Measurements from ENCODE around the gene PRKG1.
A peak's percentile ranks its signal among the peaks of the same experiment; 100 is the strongest.
"Not testable (repeated sequence)": the region's sequence is repeated elsewhere in the genome, so short reads cannot be mapped to it uniquely, and the experiment has no call there.

Gene PRKG1

DNA sequence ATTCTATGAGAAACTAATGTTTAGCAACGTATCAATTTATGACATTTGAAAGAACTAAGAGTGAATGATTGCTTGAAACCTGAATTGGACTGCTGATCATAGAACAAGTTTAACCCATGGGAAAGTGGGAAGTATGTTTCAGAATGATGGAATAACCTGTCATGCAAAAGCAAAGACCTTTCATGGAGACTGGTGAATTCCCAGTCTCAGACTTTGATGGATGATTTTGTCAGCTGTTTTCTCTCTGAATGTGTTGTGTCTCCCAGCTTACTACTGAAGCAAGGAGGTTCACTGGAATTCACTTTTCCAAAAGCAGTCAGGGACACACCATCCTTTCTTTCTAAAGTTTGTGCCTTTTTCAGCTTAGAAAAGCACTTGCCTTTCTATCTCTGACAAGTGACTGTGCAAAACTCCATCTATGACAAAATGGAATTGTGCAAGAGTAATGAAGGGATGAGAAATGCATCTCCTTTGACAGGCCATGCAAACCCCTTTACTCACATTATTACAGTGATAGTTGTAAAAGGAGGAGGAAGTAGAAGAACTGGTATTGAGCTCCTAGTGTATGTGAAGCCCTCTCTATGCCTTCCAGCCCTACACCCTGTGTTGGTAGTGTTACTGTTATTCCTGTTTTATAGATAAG is 176.1 kb downstream of the PRKG1 start:
- DNase-seq = peak in 2 of 3 donors; percentile 70 to 76
- Histone ChIP-seq H3K9me3 (ENCODE audit: control extremely low read depth in 1 of 5, control insufficient read depth in 4 of 5, insufficient read depth in 2 of 5, low read depth in 1 of 5, low read length in 4 of 5) (no peaks in the 10 kb centered on the region), H3K27ac (ENCODE audit: insufficient read depth in 1 of 2, low read depth in 1 of 2, low read length in 2 of 2, poor library complexity in 1 of 2, severe bottlenecking in 2 of 2) (no peak overlapping the region), H3K4me1 (ENCODE audit: control extremely low read depth in 1 of 4, control insufficient read depth in 4 of 4, insufficient read depth in 4 of 4, low read length in 3 of 4) (peaks cover 0 to 48% (median 20%) of the 10 kb centered on the region in 4 experiments), H3K27me3 (replicated peaks in 2 of 5; ENCODE audit: control insufficient read depth in 4 of 5, insufficient read depth in 5 of 5, low read length in 4 of 5) (no peaks in the 10 kb centered on the region), H3K4me3 (ENCODE audit: control insufficient read depth in 1 of 7, extremely low read depth in 1 of 7, insufficient read depth in 4 of 7, low read depth in 2 of 7, low read length in 6 of 7) (no peak overlapping the region), H3K36me3 (ENCODE audit: control insufficient read depth in 4 of 4, insufficient read depth in 4 of 4, low read length in 3 of 4) (no peaks in the 10 kb centered on the region)
- 91% methylated on average over 1 of the region's 1 CpG for WGBS (ENCODE audit: insufficient coverage)
- CTCF ChIA-PET = interaction anchor here (0.9 kb wide), 1 partner anchor 51 kb away, joined by 3 read pairs; no protein-coding TSS in a partner anchor
- POLR2A ChIA-PET = no interaction called here

DNA sequence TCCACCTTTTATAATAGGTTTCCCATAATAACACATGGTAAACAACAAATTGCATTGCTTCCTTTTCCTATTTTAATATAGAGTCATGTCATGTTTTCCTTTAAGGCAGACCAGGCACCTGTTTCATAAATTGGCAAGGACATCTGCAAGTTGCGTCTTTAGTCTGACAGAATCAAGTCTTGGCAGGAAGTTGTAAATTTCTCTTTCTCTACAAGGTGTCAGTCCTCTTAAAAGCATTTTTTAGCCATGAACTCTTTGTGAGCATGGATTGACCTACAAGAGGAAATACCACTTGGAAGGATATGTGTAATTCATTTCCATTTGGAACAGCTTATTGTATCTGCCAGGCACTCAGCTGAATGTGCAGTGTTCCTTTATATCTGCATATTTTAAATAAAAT is 176.8 kb downstream of the PRKG1 start:
- POLR2A ChIA-PET = no interaction called here
- WGBS (ENCODE audit: insufficient coverage) = 0% methylated on average over 1 of the region's 1 CpG

DNA sequence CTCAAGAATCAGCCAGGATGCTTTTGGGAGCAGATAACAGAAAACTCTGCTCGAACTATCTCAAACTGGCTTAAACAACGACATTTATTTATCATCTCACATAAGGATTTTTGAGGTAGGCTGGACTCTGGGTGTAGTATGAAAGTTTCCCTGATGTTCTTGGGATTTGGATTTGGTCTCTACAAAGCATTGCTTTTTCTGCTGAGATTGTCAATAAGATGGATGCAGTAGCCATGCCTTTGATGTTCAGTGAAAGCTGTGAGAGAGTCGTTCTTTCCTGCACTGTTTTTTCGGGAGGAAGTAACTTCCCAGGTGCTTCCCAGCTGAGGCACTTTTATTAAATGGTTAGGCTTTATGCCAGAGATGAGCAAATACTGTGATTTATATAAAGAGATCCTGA is 181.1 kb downstream of the PRKG1 start:
- Histone ChIP-seq H3K36me3 (ENCODE audit: control insufficient read depth in 4 of 4, insufficient read depth in 4 of 4, low read length in 3 of 4) (no peaks in the 10 kb centered on the region), H3K9me3 (ENCODE audit: control extremely low read depth in 1 of 5, control insufficient read depth in 4 of 5, insufficient read depth in 2 of 5, low read depth in 1 of 5, low read length in 4 of 5) (no peaks in the 10 kb centered on the region), H3K4me1 (ENCODE audit: control extremely low read depth in 1 of 4, control insufficient read depth in 4 of 4, insufficient read depth in 4 of 4, low read length in 3 of 4) (peaks cover 0 to 17% (median 5%) of the 10 kb centered on the region in 4 experiments), H3K27me3 (replicated peaks in 2 of 5; ENCODE audit: control insufficient read depth in 4 of 5, insufficient read depth in 5 of 5, low read length in 4 of 5) (no peaks in the 10 kb centered on the region), H3K4me3 (ENCODE audit: control insufficient read depth in 1 of 7, extremely low read depth in 1 of 7, insufficient read depth in 4 of 7, low read depth in 2 of 7, low read length in 6 of 7) (no peak overlapping the region), H3K27ac (ENCODE audit: insufficient read depth in 1 of 2, low read depth in 1 of 2, low read length in 2 of 2, poor library complexity in 1 of 2, severe bottlenecking in 2 of 2) (no peak overlapping the region)
- ChIA-PET CTCF (no interaction called here), POLR2A (no interaction called here)
- no peak for DNase-seq
- 60% methylated on average over 1 of the region's 4 CpGs for WGBS (ENCODE audit: insufficient coverage)

More for the DNA sequence above, 176.8 kb downstream of the PRKG1 start:
- H3K27ac ChIP-seq (ENCODE audit: insufficient read depth in 1 of 2, low read depth in 1 of 2, low read length in 2 of 2, poor library complexity in 1 of 2, severe bottlenecking in 2 of 2) = no peak overlapping the region
- no peaks in the 10 kb centered on the region for H3K36me3 ChIP-seq (ENCODE audit: control insufficient read depth in 4 of 4, insufficient read depth in 4 of 4, low read length in 3 of 4)
- CTCF ChIA-PET = no interaction called here
- peak in 2 of 3 donors; percentile 35 to 54 for DNase-seq
- no peaks in the 10 kb centered on the region for H3K27me3 ChIP-seq (replicated peaks in 2 of 5; ENCODE audit: control insufficient read depth in 4 of 5, insufficient read depth in 5 of 5, low read length in 4 of 5)
- H3K4me3 ChIP-seq (ENCODE audit: control insufficient read depth in 1 of 7, extremely low read depth in 1 of 7, insufficient read depth in 4 of 7, low read depth in 2 of 7, low read length in 6 of 7) = peak overlapping the region in 2 of 7 experiments; percentile 11 to 20
- H3K9me3 ChIP-seq (ENCODE audit: control extremely low read depth in 1 of 5, control insufficient read depth in 4 of 5, insufficient read depth in 2 of 5, low read depth in 1 of 5, low read length in 4 of 5) = no peaks in the 10 kb centered on the region
- H3K4me1 ChIP-seq (ENCODE audit: control extremely low read depth in 1 of 4, control insufficient read depth in 4 of 4, insufficient read depth in 4 of 4, low read length in 3 of 4) = peaks cover 0 to 40% (median 14%) of the 10 kb centered on the region in 4 experiments

DNA sequence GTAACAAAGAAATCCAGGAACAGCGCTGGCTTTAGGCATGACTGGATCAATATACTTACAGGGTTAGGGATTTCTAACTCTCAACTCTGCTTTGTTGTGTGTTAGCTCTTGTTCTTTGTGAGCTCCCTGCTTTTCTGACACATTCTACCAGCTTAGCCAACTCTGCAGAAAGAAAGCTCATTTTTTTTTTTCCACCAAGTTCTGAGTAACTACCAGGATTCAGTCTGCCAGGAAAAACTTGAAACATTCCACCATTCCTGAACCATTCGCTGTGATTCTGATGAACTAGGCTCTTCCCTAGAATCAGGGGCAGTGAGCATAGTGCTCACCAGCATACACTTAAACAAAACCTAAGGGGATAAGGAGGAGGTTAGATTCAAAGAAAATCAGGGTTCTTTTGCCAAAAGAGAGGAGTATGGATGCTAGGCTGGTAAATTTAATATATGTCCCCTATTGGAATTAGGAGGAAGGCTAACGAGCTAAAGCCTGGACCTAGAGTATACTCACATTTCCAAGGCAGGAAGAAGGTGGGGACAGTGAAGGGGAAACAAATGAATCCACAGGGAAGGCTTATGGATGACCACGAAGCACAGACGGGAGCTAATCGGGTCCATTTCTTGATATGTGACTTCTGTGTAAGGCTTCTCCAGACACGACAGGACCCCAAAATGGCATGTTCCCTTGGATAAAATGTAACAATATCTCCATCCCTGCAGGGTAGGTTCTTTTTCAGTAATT is 183.4 kb downstream of the PRKG1 start:
- POLR2A ChIA-PET = no interaction called here
- Histone ChIP-seq H3K36me3 (ENCODE audit: control insufficient read depth in 4 of 4, insufficient read depth in 4 of 4, low read length in 3 of 4) (no peaks in the 10 kb centered on the region), H3K9me3 (ENCODE audit: control extremely low read depth in 1 of 5, control insufficient read depth in 4 of 5, insufficient read depth in 2 of 5, low read depth in 1 of 5, low read length in 4 of 5) (no peaks in the 10 kb centered on the region), H3K27ac (ENCODE audit: insufficient read depth in 1 of 2, low read depth in 1 of 2, low read length in 2 of 2, poor library complexity in 1 of 2, severe bottlenecking in 2 of 2) (no peak overlapping the region), H3K27me3 (replicated peaks in 2 of 5; ENCODE audit: control insufficient read depth in 4 of 5, insufficient read depth in 5 of 5, low read length in 4 of 5) (no peaks in the 10 kb centered on the region), H3K4me1 (ENCODE audit: control extremely low read depth in 1 of 4, control insufficient read depth in 4 of 4, insufficient read depth in 4 of 4, low read length in 3 of 4) (no peaks in the 10 kb centered on the region), H3K4me3 (ENCODE audit: control insufficient read depth in 1 of 7, extremely low read depth in 1 of 7, insufficient read depth in 4 of 7, low read depth in 2 of 7, low read length in 6 of 7) (no peak overlapping the region)
- WGBS (ENCODE audit: insufficient coverage) = 96% methylated on average over 6 of the region's 7 CpGs
- CTCF ChIA-PET = interaction anchor here (0.7 kb wide), 1 partner anchor 1437 kb away, joined by 3 read pairs; no protein-coding TSS in a partner anchor
- no peak for DNase-seq

DNA sequence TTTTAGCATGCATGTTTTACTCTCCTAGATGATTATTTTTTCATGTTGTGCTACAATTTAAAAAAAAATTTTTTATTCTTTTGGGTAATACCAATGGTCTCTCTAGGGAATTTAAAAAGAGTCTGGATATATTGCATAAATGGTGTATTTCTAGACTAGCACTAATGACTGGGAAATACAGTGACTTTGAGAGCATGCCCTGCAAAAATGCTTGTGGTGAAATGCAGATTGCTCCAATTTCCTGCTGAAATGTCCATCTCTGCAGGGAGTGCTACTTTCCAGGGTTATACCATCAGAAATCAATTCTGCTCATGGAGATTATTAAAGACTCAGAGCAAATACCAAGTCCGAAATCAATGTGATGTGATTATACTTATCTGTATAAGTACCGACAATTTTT is 186.1 kb downstream of the PRKG1 start:
- H3K9me3 ChIP-seq (ENCODE audit: control extremely low read depth in 1 of 5, control insufficient read depth in 4 of 5, insufficient read depth in 2 of 5, low read depth in 1 of 5, low read length in 4 of 5) = no peaks in the 10 kb centered on the region
- ChIA-PET CTCF (no interaction called here), POLR2A (no interaction called here)
- no peak overlapping the region for H3K27ac ChIP-seq (ENCODE audit: insufficient read depth in 1 of 2, low read depth in 1 of 2, low read length in 2 of 2, poor library complexity in 1 of 2, severe bottlenecking in 2 of 2)
- WGBS (ENCODE audit: insufficient coverage) = no CpG with 5 or more reads among the region's 2 CpGs
- DNase-seq = no peak
- no peaks in the 10 kb centered on the region for H3K36me3 ChIP-seq (ENCODE audit: control insufficient read depth in 4 of 4, insufficient read depth in 4 of 4, low read length in 3 of 4)
- H3K4me1 ChIP-seq (ENCODE audit: control extremely low read depth in 1 of 4, control insufficient read depth in 4 of 4, insufficient read depth in 4 of 4, low read length in 3 of 4) = no peaks in the 10 kb centered on the region
- no peaks in the 10 kb centered on the region for H3K27me3 ChIP-seq (replicated peaks in 2 of 5; ENCODE audit: control insufficient read depth in 4 of 5, insufficient read depth in 5 of 5, low read length in 4 of 5)
- no peak overlapping the region for H3K4me3 ChIP-seq (ENCODE audit: control insufficient read depth in 1 of 7, extremely low read depth in 1 of 7, insufficient read depth in 4 of 7, low read depth in 2 of 7, low read length in 6 of 7)

DNA sequence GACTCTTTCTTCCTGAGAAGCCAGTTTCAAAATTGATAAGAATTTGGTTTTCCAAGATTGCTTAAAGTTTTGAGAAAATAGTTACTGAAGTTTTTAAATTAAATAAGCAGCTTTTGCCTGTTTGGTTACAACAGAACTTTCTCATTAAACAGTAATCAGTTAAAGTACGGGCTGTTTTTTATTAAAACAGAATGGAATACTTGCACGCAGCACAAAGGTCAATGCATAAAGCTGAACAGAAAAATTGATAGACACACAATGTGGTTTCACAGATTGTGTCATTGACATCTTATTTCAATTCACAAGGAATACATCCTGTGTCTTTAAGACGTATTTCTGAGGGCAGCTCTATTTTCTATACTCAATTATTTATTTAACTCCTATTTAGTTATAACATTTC is 192.2 kb downstream of the PRKG1 start:
- no peak for DNase-seq
- Histone ChIP-seq H3K4me1 (ENCODE audit: control extremely low read depth in 1 of 4, control insufficient read depth in 4 of 4, insufficient read depth in 4 of 4, low read length in 3 of 4) (no peaks in the 10 kb centered on the region), H3K9me3 (ENCODE audit: control extremely low read depth in 1 of 5, control insufficient read depth in 4 of 5, insufficient read depth in 2 of 5, low read depth in 1 of 5, low read length in 4 of 5) (no peaks in the 10 kb centered on the region), H3K27ac (ENCODE audit: insufficient read depth in 1 of 2, low read depth in 1 of 2, low read length in 2 of 2, poor library complexity in 1 of 2, severe bottlenecking in 2 of 2) (no peak overlapping the region), H3K27me3 (replicated peaks in 2 of 5; ENCODE audit: control insufficient read depth in 4 of 5, insufficient read depth in 5 of 5, low read length in 4 of 5) (no peaks in the 10 kb centered on the region), H3K36me3 (ENCODE audit: control insufficient read depth in 4 of 4, insufficient read depth in 4 of 4, low read length in 3 of 4) (no peaks in the 10 kb centered on the region), H3K4me3 (ENCODE audit: control insufficient read depth in 1 of 7, extremely low read depth in 1 of 7, insufficient read depth in 4 of 7, low read depth in 2 of 7, low read length in 6 of 7) (no peak overlapping the region)
- ChIA-PET CTCF (no interaction called here), POLR2A (interaction anchor here (1.2 kb wide), 1 partner anchor 20 kb away, joined by 3 read pairs; no protein-coding TSS in a partner anchor)
- WGBS (ENCODE audit: insufficient coverage) = no CpG with 5 or more reads among the region's 3 CpGs

DNA sequence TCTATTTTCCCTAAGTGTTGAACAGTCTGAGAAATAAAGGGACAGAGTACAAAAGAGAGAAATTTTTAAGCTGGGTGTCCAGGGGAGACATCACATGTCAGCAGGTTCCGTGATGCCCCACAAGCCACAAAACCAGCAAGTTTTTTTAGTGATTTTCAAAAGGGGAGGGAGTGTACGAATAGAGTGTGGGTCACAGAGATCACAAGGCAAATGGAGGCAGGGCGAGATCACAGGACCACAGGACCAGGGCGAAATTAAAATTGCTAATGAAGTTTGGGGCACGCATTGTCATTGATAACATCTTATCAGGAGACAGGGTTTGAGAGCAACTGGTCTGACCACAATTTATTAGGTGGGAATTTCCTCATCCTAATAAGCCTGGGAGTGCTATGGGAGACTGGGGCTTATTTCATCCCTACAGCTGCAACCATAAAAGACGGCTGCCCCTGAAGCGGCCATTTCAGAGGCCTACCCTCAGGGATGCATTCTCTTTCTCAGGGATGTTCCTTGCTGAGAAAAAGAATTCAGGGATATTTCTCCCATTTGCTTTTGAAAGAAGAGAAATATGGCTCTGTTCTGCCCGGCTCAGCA is 193.8 kb downstream of the PRKG1 start:
- H3K36me3 ChIP-seq (ENCODE audit: control insufficient read depth in 4 of 4, insufficient read depth in 4 of 4, low read length in 3 of 4); H3K27me3 ChIP-seq (replicated peaks in 2 of 5; ENCODE audit: control insufficient read depth in 4 of 5, insufficient read depth in 5 of 5, low read length in 4 of 5); DNase-seq; H3K9me3 ChIP-seq (ENCODE audit: control extremely low read depth in 1 of 5, control insufficient read depth in 4 of 5, insufficient read depth in 2 of 5, low read depth in 1 of 5, low read length in 4 of 5); H3K4me3 ChIP-seq (ENCODE audit: control insufficient read depth in 1 of 7, extremely low read depth in 1 of 7, insufficient read depth in 4 of 7, low read depth in 2 of 7, low read length in 6 of 7); CTCF ChIA-PET; H3K4me1 ChIP-seq (ENCODE audit: control extremely low read depth in 1 of 4, control insufficient read depth in 4 of 4, insufficient read depth in 4 of 4, low read length in 3 of 4); H3K27ac ChIP-seq (ENCODE audit: insufficient read depth in 1 of 2, low read depth in 1 of 2, low read length in 2 of 2, poor library complexity in 1 of 2, severe bottlenecking in 2 of 2): not testable (repeated sequence)
- 95% methylated on average over 8 of the region's 8 CpGs for WGBS (ENCODE audit: insufficient coverage)
- POLR2A ChIA-PET = interaction anchor here (1.2 kb wide), 1 partner anchor 18 kb away, joined by 3 read pairs; no protein-coding TSS in a partner anchor

Measured in common myeloid progenitor, CD34-positive (primary cell).